ENCODE results near the gene OGDH. TPM values are rescaled to one million over a fixed set of nuclear protein-coding genes. Genes with fewer than 3 reads are reported as not detected.
A peak's percentile ranks its signal among the peaks of the same experiment; 100 is the strongest.

OGDH gene
- total and polyA plus RNA-seq, 4 donors, result 39.0 to 142 (median 59.9) TPM

- ATAC-seq (ENCODE audit: insufficient read depth, low FRiP score), result no peak
- Histone ChIP-seq H3K4me1 (ENCODE audit: control insufficient read depth in 5 of 5, insufficient read depth in 5 of 5, low read length in 5 of 5) (peaks cover 0 to 38% (median 22%) of the 10 kb centered on the region in 5 donors), H3K36me3 (ENCODE audit: control insufficient read depth in 4 of 4, insufficient read depth in 4 of 4, low read length in 4 of 4) (no peaks in the 10 kb centered on the region), H3K9me3 (ENCODE audit: control insufficient read depth in 4 of 4, insufficient read depth in 3 of 4, low read length in 3 of 4) (no peaks in the 10 kb centered on the region), H3K9ac (ENCODE audit: insufficient read depth in 1 of 2, low read length in 2 of 2) (no peak overlapping the region), H3K27ac (ENCODE audit: low read depth in 1 of 2, low read length in 1 of 2) (peak overlapping the region; percentile 85 to 97), H3K27me3 (ENCODE audit: control insufficient read depth in 3 of 3, insufficient read depth in 3 of 3, low read length in 2 of 3) (no peaks in the 10 kb centered on the region), H3K4me3 (no peak overlapping the region)
- no peak for TF ChIP-seq CTCF (IDR thresholded peaks at IDR 0.05; ENCODE audit: control extremely low read depth, extremely low read depth)
- no peak for DNase-seq
- WGBS, 2 donors, result 58 to 63% methylated on average over 8 of the region's 8 CpGs
Observed at GRCh38 chr7:44637788-44638594, 31.6 kb downstream of the OGDH start.

DNA sequence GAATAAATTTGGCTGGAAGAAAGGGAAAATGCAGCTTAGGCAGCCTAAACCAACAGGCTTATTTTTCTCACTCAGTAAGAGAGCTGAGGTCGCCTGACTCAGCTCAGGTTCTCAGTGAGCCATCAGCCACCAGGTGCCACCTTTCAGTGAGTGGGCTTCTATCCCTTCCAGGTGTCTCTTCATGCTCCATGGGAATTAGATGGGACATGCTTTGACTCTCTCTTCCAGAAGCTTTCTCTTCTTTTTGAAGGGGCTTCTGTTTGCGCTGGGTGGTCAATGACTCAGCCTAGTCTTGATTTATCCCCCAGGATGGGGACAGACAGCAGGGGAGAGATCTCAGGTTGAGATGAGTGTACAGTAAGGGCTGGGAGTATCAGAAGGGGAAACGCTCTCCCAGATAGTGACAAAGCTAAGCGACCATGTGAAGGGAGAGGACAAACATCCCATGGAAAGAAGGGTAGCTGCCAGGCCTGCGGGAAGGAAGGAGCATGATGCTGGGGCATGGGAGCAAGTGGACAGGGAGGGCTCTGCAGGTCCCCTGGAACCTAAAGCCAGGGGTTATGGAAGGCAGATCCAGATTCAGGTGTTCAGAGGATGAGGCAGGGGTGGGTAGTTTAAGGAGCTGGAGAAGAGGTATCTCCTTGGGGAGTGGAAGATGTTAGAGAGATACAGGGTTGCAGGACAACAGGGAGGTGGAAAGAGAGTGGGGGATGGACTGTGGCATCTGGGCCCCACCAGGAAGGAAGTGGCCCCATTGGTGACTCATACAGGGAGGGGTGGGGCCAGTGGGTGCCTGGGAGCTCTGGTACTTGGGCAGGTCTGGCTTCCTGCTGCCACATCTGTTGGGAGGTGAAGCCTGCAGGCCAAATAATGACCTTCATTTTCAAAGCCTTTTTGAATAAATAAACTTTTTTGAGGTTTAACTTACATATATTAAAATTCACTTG is 32.5 kb downstream of the OGDH start:
- 70 to 73% methylated on average over 5 of the region's 5 CpGs for WGBS, 2 donors
- Histone ChIP-seq H3K27me3 (ENCODE audit: control insufficient read depth in 3 of 3, insufficient read depth in 3 of 3, low read length in 2 of 3) (no peaks in the 10 kb centered on the region), H3K4me3 (no peak overlapping the region), H3K4me1 (ENCODE audit: control insufficient read depth in 5 of 5, insufficient read depth in 5 of 5, low read length in 5 of 5) (peaks cover 0 to 33% (median 16%) of the 10 kb centered on the region in 5 donors), H3K36me3 (ENCODE audit: control insufficient read depth in 4 of 4, insufficient read depth in 4 of 4, low read length in 4 of 4) (no peaks in the 10 kb centered on the region), H3K9me3 (ENCODE audit: control insufficient read depth in 4 of 4, insufficient read depth in 3 of 4, low read length in 3 of 4) (no peaks in the 10 kb centered on the region), H3K27ac (ENCODE audit: low read depth in 1 of 2, low read length in 1 of 2) (peak overlapping the region; percentile 85 to 97), H3K9ac (ENCODE audit: insufficient read depth in 1 of 2, low read length in 2 of 2) (no peak overlapping the region)
- TF ChIP-seq CTCF (IDR thresholded peaks at IDR 0.05; ENCODE audit: control extremely low read depth, extremely low read depth), result no peak
- DNase-seq, result peak; percentile 22 to 42 (median 42)
- ATAC-seq (ENCODE audit: insufficient read depth, low FRiP score), result peak; percentile 80

DNA sequence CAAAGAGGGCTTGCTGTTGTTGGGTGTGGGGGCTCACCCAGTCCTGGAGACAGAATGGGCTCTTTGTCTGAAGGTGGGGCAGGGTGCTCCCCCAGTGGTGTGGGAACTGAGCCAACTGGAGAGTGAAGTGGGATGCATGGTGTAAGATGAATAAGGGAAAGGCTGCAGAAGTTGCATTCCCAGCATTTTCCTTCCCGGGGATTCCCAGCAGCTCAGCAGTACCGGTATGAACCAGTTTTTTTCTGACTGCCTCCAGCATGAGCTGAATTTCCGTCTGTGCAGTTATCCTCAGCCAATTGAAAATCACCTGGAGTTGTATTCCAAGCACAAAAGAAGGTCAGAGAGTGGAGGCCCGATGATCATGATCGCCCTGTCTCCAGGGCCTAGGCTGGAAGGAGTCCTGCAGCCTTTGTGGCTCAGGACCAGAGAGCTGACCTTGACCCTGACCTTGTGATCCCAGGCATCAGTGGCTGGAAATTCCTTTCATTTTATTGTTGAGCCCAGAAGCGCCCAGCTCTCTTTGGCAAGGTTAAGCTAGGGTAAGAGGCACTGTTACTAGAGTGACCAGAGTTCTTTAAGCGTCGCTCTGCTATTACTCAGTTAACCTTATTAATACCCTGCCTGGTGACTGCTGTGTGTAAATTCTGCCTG is 33.4 kb downstream of the OGDH start:
- H3K27ac ChIP-seq (ENCODE audit: low read depth in 1 of 2, low read length in 1 of 2), result peak overlapping the region; percentile 78 to 90
- DNase-seq (peak; percentile 74 to 91 (median 82)), ATAC-seq (ENCODE audit: insufficient read depth, low FRiP score) (peak; percentile 38)
- TF ChIP-seq CTCF (IDR thresholded peaks at IDR 0.05; ENCODE audit: control extremely low read depth, extremely low read depth), result no peak
- no peaks in the 10 kb centered on the region for H3K27me3 ChIP-seq (ENCODE audit: control insufficient read depth in 3 of 3, insufficient read depth in 3 of 3, low read length in 2 of 3)
- H3K9me3 ChIP-seq (ENCODE audit: control insufficient read depth in 4 of 4, insufficient read depth in 3 of 4, low read length in 3 of 4), result no peaks in the 10 kb centered on the region
- no peak overlapping the region for H3K4me3 ChIP-seq
- H3K9ac ChIP-seq (ENCODE audit: insufficient read depth in 1 of 2, low read length in 2 of 2), result peak overlapping the region; percentile 17 to 66
- H3K4me1 ChIP-seq (ENCODE audit: control insufficient read depth in 5 of 5, insufficient read depth in 5 of 5, low read length in 5 of 5), result peaks cover 0 to 27% (median 16%) of the 10 kb centered on the region in 5 donors
- H3K36me3 ChIP-seq (ENCODE audit: control insufficient read depth in 4 of 4, insufficient read depth in 4 of 4, low read length in 4 of 4), result peaks cover 0 to under 1% (median 0%) of the 10 kb centered on the region in 4 donors
- WGBS, 2 donors, result 36 to 47% methylated on average over 8 of the region's 8 CpGs
